ENCODE results near the gene VPS37B.

The VPS37B gene

GRCh38 chr12:122843455-122843854 is 52.5 kb downstream of the VPS37B start:
- POLR2A ChIA-PET, result no interaction called here
- DNase-seq, result no peak
- Histone ChIP-seq H3K4me1 (ENCODE audit: control extremely low read depth in 1 of 4, control insufficient read depth in 4 of 4, insufficient read depth in 4 of 4, low read length in 3 of 4) (peaks cover 0 to 3% (median 1%) of the 10 kb centered on the region in 4 experiments), H3K4me3 (ENCODE audit: control insufficient read depth in 1 of 7, extremely low read depth in 1 of 7, insufficient read depth in 4 of 7, low read depth in 2 of 7, low read length in 6 of 7) (no peak overlapping the region), H3K27me3 (replicated peaks in 2 of 5; ENCODE audit: control insufficient read depth in 4 of 5, insufficient read depth in 5 of 5, low read length in 4 of 5) (no peaks in the 10 kb centered on the region), H3K27ac (ENCODE audit: insufficient read depth in 1 of 2, low read depth in 1 of 2, low read length in 2 of 2, poor library complexity in 1 of 2, severe bottlenecking in 2 of 2) (no peak overlapping the region), H3K36me3 (ENCODE audit: control insufficient read depth in 4 of 4, insufficient read depth in 4 of 4, low read length in 3 of 4) (peaks cover 0 to 5% (median 0%) of the 10 kb centered on the region in 4 experiments), H3K9me3 (ENCODE audit: control extremely low read depth in 1 of 5, control insufficient read depth in 4 of 5, insufficient read depth in 2 of 5, low read depth in 1 of 5, low read length in 4 of 5) (no peaks in the 10 kb centered on the region)
- CTCF ChIA-PET, result interaction anchor here (1.4 to 2.4 kb wide), 3 partner anchors 10 to 17 kb away, joined by 5 to 11 read pairs (median 6); no protein-coding TSS in a partner anchor
- WGBS (ENCODE audit: insufficient coverage), result 100% methylated on average over 5 of the region's 8 CpGs

GRCh38 chr12:122842505-122843405 is 53.2 kb downstream of the VPS37B start:
- 92% methylated on average over 22 of the region's 22 CpGs for WGBS (ENCODE audit: insufficient coverage)
- Histone ChIP-seq H3K4me1 (ENCODE audit: control extremely low read depth in 1 of 4, control insufficient read depth in 4 of 4, insufficient read depth in 4 of 4, low read length in 3 of 4) (peaks cover 0 to 3% (median 1%) of the 10 kb centered on the region in 4 experiments), H3K4me3 (ENCODE audit: control insufficient read depth in 1 of 7, extremely low read depth in 1 of 7, insufficient read depth in 4 of 7, low read depth in 2 of 7, low read length in 6 of 7) (no peak overlapping the region), H3K9me3 (ENCODE audit: control extremely low read depth in 1 of 5, control insufficient read depth in 4 of 5, insufficient read depth in 2 of 5, low read depth in 1 of 5, low read length in 4 of 5) (no peaks in the 10 kb centered on the region), H3K27ac (ENCODE audit: insufficient read depth in 1 of 2, low read depth in 1 of 2, low read length in 2 of 2, poor library complexity in 1 of 2, severe bottlenecking in 2 of 2) (no peak overlapping the region), H3K36me3 (ENCODE audit: control insufficient read depth in 4 of 4, insufficient read depth in 4 of 4, low read length in 3 of 4) (peaks cover 0 to 3% (median 0%) of the 10 kb centered on the region in 4 experiments), H3K27me3 (replicated peaks in 2 of 5; ENCODE audit: control insufficient read depth in 4 of 5, insufficient read depth in 5 of 5, low read length in 4 of 5) (no peaks in the 10 kb centered on the region)
- CTCF ChIA-PET, result interaction anchor here (1.4 to 2.4 kb wide), 3 partner anchors 10 to 17 kb away, joined by 5 to 11 read pairs (median 6); no protein-coding TSS in a partner anchor
- POLR2A ChIA-PET, result no interaction called here
- no peak for DNase-seq

- CTCF ChIA-PET, result interaction anchor here (0.7 kb wide), 1 partner anchor 19 kb away, joined by 3 read pairs; no protein-coding TSS in a partner anchor
- no peaks in the 10 kb centered on the region for H3K27me3 ChIP-seq (replicated peaks in 2 of 5; ENCODE audit: control insufficient read depth in 4 of 5, insufficient read depth in 5 of 5, low read length in 4 of 5)
- H3K4me1 ChIP-seq (ENCODE audit: control extremely low read depth in 1 of 4, control insufficient read depth in 4 of 4, insufficient read depth in 4 of 4, low read length in 3 of 4), result peaks cover 3 to 7% (median 4%) of the 10 kb centered on the region in 4 experiments
- H3K27ac ChIP-seq (ENCODE audit: insufficient read depth in 1 of 2, low read depth in 1 of 2, low read length in 2 of 2, poor library complexity in 1 of 2, severe bottlenecking in 2 of 2), result no peak overlapping the region
- DNase-seq, result no peak
- no peaks in the 10 kb centered on the region for H3K9me3 ChIP-seq (ENCODE audit: control extremely low read depth in 1 of 5, control insufficient read depth in 4 of 5, insufficient read depth in 2 of 5, low read depth in 1 of 5, low read length in 4 of 5)
- no peak overlapping the region for H3K4me3 ChIP-seq (ENCODE audit: control insufficient read depth in 1 of 7, extremely low read depth in 1 of 7, insufficient read depth in 4 of 7, low read depth in 2 of 7, low read length in 6 of 7)
- 89% methylated on average over 18 of the region's 23 CpGs for WGBS (ENCODE audit: insufficient coverage)
- peaks cover 0 to 3% (median 0%) of the 10 kb centered on the region in 4 experiments for H3K36me3 ChIP-seq (ENCODE audit: control insufficient read depth in 4 of 4, insufficient read depth in 4 of 4, low read length in 3 of 4)
- POLR2A ChIA-PET, result no interaction called here
Observed at GRCh38 chr12:122841544-122842321, 54.2 kb downstream of the VPS37B start.

- H3K36me3 ChIP-seq (ENCODE audit: control insufficient read depth in 4 of 4, insufficient read depth in 4 of 4, low read length in 3 of 4), result peaks cover 0 to 3% (median 0%) of the 10 kb centered on the region in 4 experiments
- POLR2A ChIA-PET, result interaction anchor here (0.6 kb wide), 1 partner anchor 619 kb away, joined by 3 read pairs; no protein-coding TSS in a partner anchor
Observed at GRCh38 chr12:122840580-122841513, 55.1 kb downstream of the VPS37B start.

GRCh38 chr12:122839907-122840554 is 55.9 kb downstream of the VPS37B start:
- Histone ChIP-seq H3K27me3 (replicated peaks in 2 of 5; ENCODE audit: control insufficient read depth in 4 of 5, insufficient read depth in 5 of 5, low read length in 4 of 5) (no peaks in the 10 kb centered on the region), H3K36me3 (ENCODE audit: control insufficient read depth in 4 of 4, insufficient read depth in 4 of 4, low read length in 3 of 4) (peaks cover 0 to 3% (median 0%) of the 10 kb centered on the region in 4 experiments), H3K4me3 (ENCODE audit: control insufficient read depth in 1 of 7, extremely low read depth in 1 of 7, insufficient read depth in 4 of 7, low read depth in 2 of 7, low read length in 6 of 7) (no peak overlapping the region), H3K27ac (ENCODE audit: insufficient read depth in 1 of 2, low read depth in 1 of 2, low read length in 2 of 2, poor library complexity in 1 of 2, severe bottlenecking in 2 of 2) (no peak overlapping the region), H3K9me3 (ENCODE audit: control extremely low read depth in 1 of 5, control insufficient read depth in 4 of 5, insufficient read depth in 2 of 5, low read depth in 1 of 5, low read length in 4 of 5) (no peaks in the 10 kb centered on the region), H3K4me1 (ENCODE audit: control extremely low read depth in 1 of 4, control insufficient read depth in 4 of 4, insufficient read depth in 4 of 4, low read length in 3 of 4) (peaks cover 3 to 15% (median 6%) of the 10 kb centered on the region in 4 experiments)
- ChIA-PET POLR2A (interaction anchor here (0.6 kb wide), 1 partner anchor 618 kb away, joined by 3 read pairs; no protein-coding TSS in a partner anchor), CTCF (interaction anchor here (0.8 to 1.4 kb wide), 3 partner anchors 18 to 50 kb away, joined by 4 read pairs; no protein-coding TSS in a partner anchor)
- 93% methylated on average over 10 of the region's 18 CpGs for WGBS (ENCODE audit: insufficient coverage)
- DNase-seq, result no peak

More at GRCh38 chr12:122840580-122841513, 55.1 kb downstream of the VPS37B start:
- H3K4me3 ChIP-seq (ENCODE audit: control insufficient read depth in 1 of 7, extremely low read depth in 1 of 7, insufficient read depth in 4 of 7, low read depth in 2 of 7, low read length in 6 of 7), result no peak overlapping the region
- H3K27me3 ChIP-seq (replicated peaks in 2 of 5; ENCODE audit: control insufficient read depth in 4 of 5, insufficient read depth in 5 of 5, low read length in 4 of 5), result no peaks in the 10 kb centered on the region
- no peak for DNase-seq
- no peaks in the 10 kb centered on the region for H3K9me3 ChIP-seq (ENCODE audit: control extremely low read depth in 1 of 5, control insufficient read depth in 4 of 5, insufficient read depth in 2 of 5, low read depth in 1 of 5, low read length in 4 of 5)
- H3K4me1 ChIP-seq (ENCODE audit: control extremely low read depth in 1 of 4, control insufficient read depth in 4 of 4, insufficient read depth in 4 of 4, low read length in 3 of 4), result peaks cover 3 to 15% (median 6%) of the 10 kb centered on the region in 4 experiments
- CTCF ChIA-PET, result interaction anchor here (1.3 to 1.4 kb wide), 2 partner anchors 17 to 51 kb away, joined by 4 read pairs; no protein-coding TSS in a partner anchor
- 98% methylated on average over 21 of the region's 26 CpGs for WGBS (ENCODE audit: insufficient coverage)
- no peak overlapping the region for H3K27ac ChIP-seq (ENCODE audit: insufficient read depth in 1 of 2, low read depth in 1 of 2, low read length in 2 of 2, poor library complexity in 1 of 2, severe bottlenecking in 2 of 2)

- Histone ChIP-seq H3K27ac (ENCODE audit: insufficient read depth in 1 of 2, low read depth in 1 of 2, low read length in 2 of 2, poor library complexity in 1 of 2, severe bottlenecking in 2 of 2) (no peak overlapping the region), H3K9me3 (ENCODE audit: control extremely low read depth in 1 of 5, control insufficient read depth in 4 of 5, insufficient read depth in 2 of 5, low read depth in 1 of 5, low read length in 4 of 5) (no peaks in the 10 kb centered on the region), H3K4me3 (ENCODE audit: control insufficient read depth in 1 of 7, extremely low read depth in 1 of 7, insufficient read depth in 4 of 7, low read depth in 2 of 7, low read length in 6 of 7) (no peak overlapping the region), H3K4me1 (ENCODE audit: control extremely low read depth in 1 of 4, control insufficient read depth in 4 of 4, insufficient read depth in 4 of 4, low read length in 3 of 4) (peaks cover 6 to 24% (median 13%) of the 10 kb centered on the region in 4 experiments), H3K36me3 (ENCODE audit: control insufficient read depth in 4 of 4, insufficient read depth in 4 of 4, low read length in 3 of 4) (peaks cover 0 to 3% (median 0%) of the 10 kb centered on the region in 4 experiments), H3K27me3 (replicated peaks in 2 of 5; ENCODE audit: control insufficient read depth in 4 of 5, insufficient read depth in 5 of 5, low read length in 4 of 5) (no peaks in the 10 kb centered on the region)
- ChIA-PET POLR2A (no interaction called here), CTCF (interaction anchor here (1.2 kb wide), 1 partner anchor 39 kb away, joined by 3 read pairs; no protein-coding TSS in a partner anchor)
- no peak for DNase-seq
- WGBS (ENCODE audit: insufficient coverage), result 100% methylated on average over 2 of the region's 5 CpGs
Observed at GRCh38 chr12:122838841-122839240, 57.1 kb downstream of the VPS37B start.

Measured in common myeloid progenitor, CD34-positive (primary cell).